ENCODE results near the gene NINJ2.
A peak's percentile ranks its signal among the peaks of the same experiment; 100 is the strongest.

NINJ2 gene

DNA sequence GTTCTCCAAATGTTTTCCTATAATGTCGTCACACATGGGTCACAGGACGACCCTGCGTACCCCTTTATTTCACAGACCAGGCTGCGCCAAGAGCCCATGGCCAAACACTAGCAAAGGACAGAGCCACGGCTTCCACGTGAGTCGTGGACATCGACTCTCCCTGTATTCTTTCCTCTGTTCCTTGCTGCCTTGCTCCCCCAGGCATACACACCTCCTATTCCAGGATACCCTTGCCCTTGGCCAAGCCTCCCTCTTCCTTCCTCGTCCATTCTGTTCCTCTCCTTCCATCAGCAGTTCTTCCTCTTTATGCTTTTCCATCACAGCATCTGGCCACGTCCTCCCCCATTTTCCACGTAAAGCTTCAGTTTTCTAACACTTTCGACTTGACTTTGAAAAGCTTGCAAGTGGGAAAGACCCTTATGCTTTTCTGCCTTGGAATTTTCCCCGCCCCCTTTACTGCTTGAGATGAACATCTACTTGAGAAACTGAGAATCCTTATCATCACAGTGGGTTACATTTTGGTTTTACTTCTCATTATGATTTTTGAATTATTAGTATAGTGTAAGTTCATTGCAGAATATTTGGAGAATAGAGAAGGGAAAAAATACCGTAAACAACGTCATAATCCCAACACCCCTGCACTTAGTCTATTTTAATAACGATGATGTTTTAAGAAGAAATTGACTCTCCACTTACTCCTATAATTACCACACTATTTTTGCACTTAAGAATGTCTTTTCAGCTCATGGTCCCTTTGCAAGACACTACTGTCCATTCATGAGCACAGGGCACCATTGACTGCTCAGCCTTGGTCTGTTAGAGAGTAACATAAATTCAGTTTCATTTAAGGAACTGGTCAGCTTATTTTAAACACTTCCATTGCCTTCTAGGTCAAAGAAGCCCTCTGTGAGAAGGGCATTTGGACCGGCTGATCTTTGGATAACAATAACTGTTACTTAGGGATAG is 15.8 kb upstream of the NINJ2 start:
- Histone ChIP-seq H3K9ac (ENCODE audit: low read length) (no peak overlapping the region), H2BK5ac (ENCODE audit: low read length) (no peak overlapping the region), H3K4ac (ENCODE audit: low read depth, low read length) (no peak overlapping the region), H3K27ac (ENCODE audit: low read depth, low read length) (no peak overlapping the region), H3K36me3 (ENCODE audit: control insufficient read depth, insufficient read depth, low read length) (no peaks in the 10 kb centered on the region), H2BK120ac (ENCODE audit: low read depth, low read length) (no peak overlapping the region), H4K8ac (ENCODE audit: low read depth, low read length) (no peak overlapping the region), H2AK5ac (ENCODE audit: low read length) (no peak overlapping the region), H3K56ac (ENCODE audit: low read length) (no peak overlapping the region), H4K5ac (ENCODE audit: low read length) (no peak overlapping the region), H3K79me2 (ENCODE audit: control insufficient read depth, insufficient read depth, low read length) (no peaks in the 10 kb centered on the region), H2BK15ac (replicated peaks; ENCODE audit: low read depth) (no peak overlapping the region), H3K27me3 (ENCODE audit: insufficient read depth, low read length, poor library complexity) (no peaks in the 10 kb centered on the region), H3K79me1 (ENCODE audit: low read length) (no peaks in the 10 kb centered on the region), H3K18ac (ENCODE audit: low read length) (no peak overlapping the region), H3K4me1 (ENCODE audit: control insufficient read depth, low read depth, low read length) (no peaks in the 10 kb centered on the region), H3K23ac (ENCODE audit: low read length) (no peak overlapping the region), H3K4me2 (ENCODE audit: low read length) (no peak overlapping the region), H3K4me3 (ENCODE audit: low read length) (no peak overlapping the region)
- WGBS (ENCODE audit: extremely low coverage, insufficient coverage, low lambda C conversion rate), result no CpG with 5 or more reads among the region's 17 CpGs
- no peak for DNase-seq

GRCh38 chr12:675562-675961 is 12.3 kb upstream of the NINJ2 start:
- Histone ChIP-seq H3K79me1 (ENCODE audit: low read length) (no peaks in the 10 kb centered on the region), H3K56ac (ENCODE audit: low read length) (no peak overlapping the region), H3K4me1 (ENCODE audit: control insufficient read depth, low read depth, low read length) (peaks cover 3% of the 10 kb centered on the region), H3K9ac (ENCODE audit: low read length) (no peak overlapping the region), H4K5ac (ENCODE audit: low read length) (no peak overlapping the region), H3K23ac (ENCODE audit: low read length) (no peak overlapping the region), H2BK5ac (ENCODE audit: low read length) (no peak overlapping the region), H3K4ac (ENCODE audit: low read depth, low read length) (no peak overlapping the region), H3K36me3 (ENCODE audit: control insufficient read depth, insufficient read depth, low read length) (no peaks in the 10 kb centered on the region), H3K18ac (ENCODE audit: low read length) (no peak overlapping the region), H3K4me3 (ENCODE audit: low read length) (no peak overlapping the region), H2AK5ac (ENCODE audit: low read length) (no peak overlapping the region), H3K4me2 (ENCODE audit: low read length) (no peak overlapping the region), H3K27me3 (ENCODE audit: insufficient read depth, low read length, poor library complexity) (no peaks in the 10 kb centered on the region), H4K8ac (ENCODE audit: low read depth, low read length) (no peak overlapping the region), H3K79me2 (ENCODE audit: control insufficient read depth, insufficient read depth, low read length) (no peaks in the 10 kb centered on the region), H2BK120ac (ENCODE audit: low read depth, low read length) (no peak overlapping the region), H3K27ac (ENCODE audit: low read depth, low read length) (no peak overlapping the region), H2BK15ac (replicated peaks; ENCODE audit: low read depth) (no peak overlapping the region)
- WGBS (ENCODE audit: extremely low coverage, insufficient coverage, low lambda C conversion rate), result 100% methylated on average over 1 of the region's 4 CpGs
- no peak for DNase-seq

GRCh38 chr12:674272-674781 is 11.1 kb upstream of the NINJ2 start:
- Histone ChIP-seq H3K9ac (ENCODE audit: low read length) (no peak overlapping the region), H3K4me1 (ENCODE audit: control insufficient read depth, low read depth, low read length) (peaks cover 3% of the 10 kb centered on the region), H3K4me2 (ENCODE audit: low read length) (no peak overlapping the region), H3K79me2 (ENCODE audit: control insufficient read depth, insufficient read depth, low read length) (no peaks in the 10 kb centered on the region), H3K27me3 (ENCODE audit: insufficient read depth, low read length, poor library complexity) (no peaks in the 10 kb centered on the region), H3K56ac (ENCODE audit: low read length) (no peak overlapping the region), H3K27ac (ENCODE audit: low read depth, low read length) (no peak overlapping the region), H3K4ac (ENCODE audit: low read depth, low read length) (no peak overlapping the region), H3K18ac (ENCODE audit: low read length) (no peak overlapping the region), H3K4me3 (ENCODE audit: low read length) (no peak overlapping the region), H4K5ac (ENCODE audit: low read length) (no peak overlapping the region), H2BK15ac (replicated peaks; ENCODE audit: low read depth) (no peak overlapping the region), H3K23ac (ENCODE audit: low read length) (no peak overlapping the region), H2BK120ac (ENCODE audit: low read depth, low read length) (no peak overlapping the region), H2BK5ac (ENCODE audit: low read length) (no peak overlapping the region), H2AK5ac (ENCODE audit: low read length) (no peak overlapping the region), H3K79me1 (ENCODE audit: low read length) (no peaks in the 10 kb centered on the region), H3K36me3 (ENCODE audit: control insufficient read depth, insufficient read depth, low read length) (no peaks in the 10 kb centered on the region), H4K8ac (ENCODE audit: low read depth, low read length) (no peak overlapping the region)
- WGBS (ENCODE audit: extremely low coverage, insufficient coverage, low lambda C conversion rate), result no CpG with 5 or more reads among the region's 4 CpGs
- no peak for DNase-seq

DNA sequence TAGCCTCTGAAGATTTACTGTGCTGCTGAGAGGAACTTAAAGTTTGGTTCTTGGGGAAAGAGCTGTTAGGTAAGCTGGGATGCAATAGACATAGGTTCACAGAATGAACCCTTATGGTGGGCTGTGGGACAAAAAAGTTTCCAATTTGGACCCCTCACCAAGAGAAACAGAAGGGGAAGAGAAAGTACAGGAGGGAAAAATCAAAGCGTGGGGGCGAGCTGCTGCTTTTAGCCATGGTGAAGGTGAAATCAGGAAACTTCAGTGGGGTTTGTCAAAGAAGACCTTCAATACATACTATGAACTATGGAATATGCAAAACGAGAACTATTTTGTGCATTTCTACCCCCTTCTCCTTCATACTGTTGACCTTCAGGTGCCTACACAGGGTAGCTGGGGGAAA is 10.6 kb upstream of the NINJ2 start:
- Histone ChIP-seq H3K27ac (ENCODE audit: low read depth, low read length) (no peak overlapping the region), H3K4ac (ENCODE audit: low read depth, low read length) (no peak overlapping the region), H3K79me2 (ENCODE audit: control insufficient read depth, insufficient read depth, low read length) (no peaks in the 10 kb centered on the region), H3K18ac (ENCODE audit: low read length) (no peak overlapping the region), H2BK5ac (ENCODE audit: low read length) (no peak overlapping the region), H3K27me3 (ENCODE audit: insufficient read depth, low read length, poor library complexity) (no peaks in the 10 kb centered on the region), H4K8ac (ENCODE audit: low read depth, low read length) (no peak overlapping the region), H3K79me1 (ENCODE audit: low read length) (no peaks in the 10 kb centered on the region), H2BK120ac (ENCODE audit: low read depth, low read length) (no peak overlapping the region), H3K4me2 (ENCODE audit: low read length) (no peak overlapping the region), H3K9ac (ENCODE audit: low read length) (no peak overlapping the region), H2AK5ac (ENCODE audit: low read length) (no peak overlapping the region), H3K4me3 (ENCODE audit: low read length) (no peak overlapping the region), H4K5ac (ENCODE audit: low read length) (no peak overlapping the region), H3K4me1 (ENCODE audit: control insufficient read depth, low read depth, low read length) (peaks cover 3% of the 10 kb centered on the region), H3K23ac (ENCODE audit: low read length) (no peak overlapping the region), H2BK15ac (replicated peaks; ENCODE audit: low read depth) (no peak overlapping the region), H3K36me3 (ENCODE audit: control insufficient read depth, insufficient read depth, low read length) (no peaks in the 10 kb centered on the region), H3K56ac (ENCODE audit: low read length) (no peak overlapping the region)
- no peak for DNase-seq
- WGBS (ENCODE audit: extremely low coverage, insufficient coverage, low lambda C conversion rate), result no CpG with 5 or more reads among the region's 3 CpGs

- Histone ChIP-seq H4K5ac (ENCODE audit: low read length) (no peak overlapping the region), H2BK120ac (ENCODE audit: low read depth, low read length) (no peak overlapping the region), H3K36me3 (ENCODE audit: control insufficient read depth, insufficient read depth, low read length) (no peaks in the 10 kb centered on the region), H3K4me1 (ENCODE audit: control insufficient read depth, low read depth, low read length) (peaks cover 3% of the 10 kb centered on the region), H4K8ac (ENCODE audit: low read depth, low read length) (no peak overlapping the region), H3K27me3 (ENCODE audit: insufficient read depth, low read length, poor library complexity) (no peaks in the 10 kb centered on the region), H3K27ac (ENCODE audit: low read depth, low read length) (no peak overlapping the region), H3K9ac (ENCODE audit: low read length) (no peak overlapping the region), H3K79me1 (ENCODE audit: low read length) (no peaks in the 10 kb centered on the region), H3K4me3 (ENCODE audit: low read length) (no peak overlapping the region), H2BK5ac (ENCODE audit: low read length) (no peak overlapping the region), H3K18ac (ENCODE audit: low read length) (no peak overlapping the region), H3K79me2 (ENCODE audit: control insufficient read depth, insufficient read depth, low read length) (no peaks in the 10 kb centered on the region), H3K4me2 (ENCODE audit: low read length) (no peak overlapping the region), H3K23ac (ENCODE audit: low read length) (no peak overlapping the region), H2BK15ac (replicated peaks; ENCODE audit: low read depth) (no peak overlapping the region), H3K4ac (ENCODE audit: low read depth, low read length) (no peak overlapping the region), H3K56ac (ENCODE audit: low read length) (no peak overlapping the region), H2AK5ac (ENCODE audit: low read length) (no peak overlapping the region)
- peak; percentile 29 for DNase-seq
- WGBS (ENCODE audit: extremely low coverage, insufficient coverage, low lambda C conversion rate), result no CpG with 5 or more reads among the region's 8 CpGs
These were observed 6.3 kb upstream of the NINJ2 start for GRCh38 chr12:669576-669945.
